NCI-H2196 (cell line): ENCODE results near the gene PRSS38.

Source experiments
- DNase-seq: peaks from one replicate; lab custom pipeline; 2025; ENCODE audit not compliant: unreplicated experiment; lab: John Stamatoyannopoulos, UW

PRSS38 gene

GRCh38 chr1:227778401-227778947 is 37.0 kb upstream of the PRSS38 start:
- DNase-seq = no peak

GRCh38 chr1:227779021-227779441 is 36.4 kb upstream of the PRSS38 start:
- DNase-seq = no peak

- no peak for DNase-seq
Measured at GRCh38 chr1:227779685-227780084, 35.8 kb upstream of the PRSS38 start.

- no peak for DNase-seq
Measured at GRCh38 chr1:227780101-227781044, 35.1 kb upstream of the PRSS38 start.

GRCh38 chr1:227781314-227781930 is 34.1 kb upstream of the PRSS38 start:
- DNase-seq = no peak

- no peak for DNase-seq
Measured at GRCh38 chr1:227782226-227782625, 33.2 kb upstream of the PRSS38 start.

GRCh38 chr1:227785094-227785804 is 30.2 kb upstream of the PRSS38 start:
- DNase-seq = no peak

- no peak for DNase-seq
Measured at GRCh38 chr1:227785805-227786671, 29.4 kb upstream of the PRSS38 start.

- DNase-seq = no peak
Measured at GRCh38 chr1:227786673-227787512, 28.6 kb upstream of the PRSS38 start.

- DNase-seq = peak; percentile 92
Measured at GRCh38 chr1:227787513-227788270, 27.8 kb upstream of the PRSS38 start.

GRCh38 chr1:227788271-227789083 is 27.0 kb upstream of the PRSS38 start:
- peak; percentile 78 for DNase-seq

GRCh38 chr1:227789084-227790033 is 26.1 kb upstream of the PRSS38 start:
- no peak for DNase-seq

- no peak for DNase-seq
Measured at GRCh38 chr1:227790034-227790400, 25.5 kb upstream of the PRSS38 start.

GRCh38 chr1:227790868-227791267 is 24.6 kb upstream of the PRSS38 start:
- DNase-seq = no peak

GRCh38 chr1:227791425-227792143 is 23.9 kb upstream of the PRSS38 start:
- no peak for DNase-seq
